Stimulated activated memory B cell treated with anti-CD40 and anti-IgM and Interleukin-4, amounts not matched to agents 10 μg/mL and 1 μg/mL and 100 μg/mL, for 72 hours (primary cell): ENCODE measurements around the gene DCDC2.
"Not testable (repeated sequence)": the region's sequence is repeated elsewhere in the genome, so short reads cannot be mapped to it uniquely, and the experiment has no call there.

ENCODE experiments used
- ATAC-seq: fragments of 150-1000 bp; cut with Tn5 transposase; 2 replicates; pipeline ENCODE4 v1.10.0; 2021
- H3K27ac Mint-ChIP-seq: one replicate; pipeline ENCODE4 v1.8.0; 2022; ENCODE audit warnings: mild to moderate bottlenecking, mixed read lengths
- H3K27me3 Mint-ChIP-seq: one replicate; pipeline ENCODE4 v1.8.0; 2022; ENCODE audit warnings: mixed read lengths
- H3K36me3 Mint-ChIP-seq: one replicate; pipeline ENCODE4 v1.8.0; 2022; ENCODE audit warnings: mixed read lengths
- H3K4me1 Mint-ChIP-seq: one replicate; pipeline ENCODE4 v1.8.0; 2022; ENCODE audit warnings: mixed read lengths
- H3K4me3 Mint-ChIP-seq: one replicate; pipeline ENCODE4 v1.8.0; 2022; ENCODE audit warnings: mild to moderate bottlenecking, moderate library complexity, mixed read lengths
- H3K9me3 Mint-ChIP-seq: one replicate; pipeline ENCODE4 v1.8.0; 2022; ENCODE audit warnings: mixed read lengths

Gene DCDC2

GRCh38 chr6:24385536-24386269, 27.8 kb upstream of the DCDC2 start:
- Mint-ChIP-seq H3K4me3 (no peak overlapping the region), H3K4me1 (peaks cover 8% of the 10 kb centered on the region), H3K27ac (no peak overlapping the region), H3K27me3 (peaks cover 8% of the 10 kb centered on the region), H3K36me3 (no peaks in the 10 kb centered on the region), H3K9me3 (peaks cover 3% of the 10 kb centered on the region)
- no peak for ATAC-seq

GRCh38 chr6:24384369-24385130, 26.7 kb upstream of the DCDC2 start:
- not testable (repeated sequence) for H3K4me1 Mint-ChIP-seq, H3K9me3 Mint-ChIP-seq, H3K27ac Mint-ChIP-seq, ATAC-seq, H3K4me3 Mint-ChIP-seq, H3K36me3 Mint-ChIP-seq, H3K27me3 Mint-ChIP-seq

GRCh38 chr6:24382891-24383494, 25.1 kb upstream of the DCDC2 start:
- not testable (repeated sequence) for H3K4me3 Mint-ChIP-seq, H3K27ac Mint-ChIP-seq, H3K9me3 Mint-ChIP-seq, H3K36me3 Mint-ChIP-seq, H3K4me1 Mint-ChIP-seq, H3K27me3 Mint-ChIP-seq, ATAC-seq

GRCh38 chr6:24382220-24382540, 24.3 kb upstream of the DCDC2 start:
- H3K4me3 Mint-ChIP-seq: no peak overlapping the region
- peaks cover 3% of the 10 kb centered on the region for H3K9me3 Mint-ChIP-seq
- H3K4me1 Mint-ChIP-seq: peaks cover 8% of the 10 kb centered on the region
- H3K27ac Mint-ChIP-seq: no peak overlapping the region
- no peak for ATAC-seq
- H3K27me3 Mint-ChIP-seq: peaks cover 8% of the 10 kb centered on the region
- H3K36me3 Mint-ChIP-seq: no peaks in the 10 kb centered on the region

- no peak for ATAC-seq
- Mint-ChIP-seq H3K27me3 (peaks cover 9% of the 10 kb centered on the region), H3K4me3 (no peak overlapping the region), H3K4me1 (peaks cover 8% of the 10 kb centered on the region), H3K9me3 (peaks cover 3% of the 10 kb centered on the region), H3K36me3 (no peaks in the 10 kb centered on the region), H3K27ac (no peak overlapping the region)
Measured at GRCh38 chr6:24381476-24382219, 23.8 kb upstream of the DCDC2 start.

GRCh38 chr6:24378473-24379097, 20.7 kb upstream of the DCDC2 start:
- peaks cover 8% of the 10 kb centered on the region for H3K4me1 Mint-ChIP-seq
- ATAC-seq: no peak
- H3K4me3 Mint-ChIP-seq: no peak overlapping the region
- H3K27me3 Mint-ChIP-seq: peaks cover 27% of the 10 kb centered on the region
- H3K27ac Mint-ChIP-seq: no peak overlapping the region
- H3K9me3 Mint-ChIP-seq: peaks cover 3% of the 10 kb centered on the region
- H3K36me3 Mint-ChIP-seq: no peaks in the 10 kb centered on the region

- H3K27me3 Mint-ChIP-seq: peaks cover 28% of the 10 kb centered on the region
- no peak for ATAC-seq
- H3K36me3 Mint-ChIP-seq: no peaks in the 10 kb centered on the region
- no peak overlapping the region for H3K4me3 Mint-ChIP-seq
- peaks cover 3% of the 10 kb centered on the region for H3K9me3 Mint-ChIP-seq
- H3K27ac Mint-ChIP-seq: no peak overlapping the region
- H3K4me1 Mint-ChIP-seq: peaks cover 7% of the 10 kb centered on the region
Measured at GRCh38 chr6:24376871-24377270, 19.0 kb upstream of the DCDC2 start.

- no peak for ATAC-seq
- Mint-ChIP-seq H3K27ac (no peak overlapping the region), H3K27me3 (peaks cover 33% of the 10 kb centered on the region), H3K9me3 (no peaks in the 10 kb centered on the region), H3K4me1 (no peaks in the 10 kb centered on the region), H3K4me3 (no peak overlapping the region), H3K36me3 (no peaks in the 10 kb centered on the region)
Measured at GRCh38 chr6:24374612-24375011, 16.8 kb upstream of the DCDC2 start.

GRCh38 chr6:24365103-24365633, 7.3 kb upstream of the DCDC2 start:
- H3K36me3 Mint-ChIP-seq, H3K4me3 Mint-ChIP-seq, H3K9me3 Mint-ChIP-seq, H3K27ac Mint-ChIP-seq, H3K4me1 Mint-ChIP-seq, ATAC-seq: not testable (repeated sequence)
- H3K27me3 Mint-ChIP-seq: peaks cover 48% of the 10 kb centered on the region

GRCh38 chr6:24362363-24362762, 4.5 kb upstream of the DCDC2 start:
- H3K4me1 Mint-ChIP-seq: peaks cover 24% of the 10 kb centered on the region
- H3K36me3 Mint-ChIP-seq, ATAC-seq, H3K4me3 Mint-ChIP-seq, H3K27ac Mint-ChIP-seq, H3K9me3 Mint-ChIP-seq: not testable (repeated sequence)
- H3K27me3 Mint-ChIP-seq: peaks cover 31% of the 10 kb centered on the region

GRCh38 chr6:24359640-24360454, 2.0 kb upstream of the DCDC2 start:
- ATAC-seq: peak; percentile 90
- H3K4me1 Mint-ChIP-seq: peaks cover 28% of the 10 kb centered on the region
- H3K9me3 Mint-ChIP-seq: no peaks in the 10 kb centered on the region
- peaks cover 24% of the 10 kb centered on the region for H3K27me3 Mint-ChIP-seq
- H3K36me3 Mint-ChIP-seq: no peaks in the 10 kb centered on the region
- peak overlapping the region; percentile 59 for H3K27ac Mint-ChIP-seq
- H3K4me3 Mint-ChIP-seq: peak overlapping the region; percentile 84

GRCh38 chr6:24358219-24358821, 461 bp upstream of the DCDC2 start:
- Mint-ChIP-seq H3K4me3 (peak overlapping the region; percentile 79), H3K36me3 (no peaks in the 10 kb centered on the region), H3K4me1 (peaks cover 28% of the 10 kb centered on the region), H3K9me3 (no peaks in the 10 kb centered on the region), H3K27ac (peak overlapping the region; percentile 14), H3K27me3 (peaks cover 12% of the 10 kb centered on the region)
- no peak for ATAC-seq

GRCh38 chr6:24356310-24356973, 1.4 kb downstream of the DCDC2 start:
- Mint-ChIP-seq H3K36me3 (no peaks in the 10 kb centered on the region), H3K4me3 (no peak overlapping the region)

More at GRCh38 chr6:24356310-24356973, 1.4 kb downstream of the DCDC2 start:
- H3K9me3 Mint-ChIP-seq: no peaks in the 10 kb centered on the region
- no peak overlapping the region for H3K27ac Mint-ChIP-seq
- peaks cover 9% of the 10 kb centered on the region for H3K27me3 Mint-ChIP-seq
- ATAC-seq: no peak
- H3K4me1 Mint-ChIP-seq: peaks cover 28% of the 10 kb centered on the region
